22Rv1 (cell line): ENCODE data around the gene VDR.
"Not testable (repeated sequence)": the region's sequence is repeated elsewhere in the genome, so short reads cannot be mapped to it uniquely, and the experiment has no call there.

Experiments
- H3K27ac ChIP-seq: fragments of 450-650 bp; 2 replicates; pipeline ENCODE4 v1.5.1; 2017
- ZFX ChIP-seq: fragments of 450-650 bp; IDR thresholded peaks from 2 replicates; pipeline ENCODE4 v1.6.1; 2017; ENCODE audit warnings: antibody characterized with exemption, borderline replicate concordance
- TF ChIP-seq, protein P1 (sequence below): fragments of 450-650 bp; IDR thresholded peaks from 2 replicates; pipeline ENCODE4 v1.5.1; 2017; ENCODE audit warnings: mild to moderate bottlenecking

Gene VDR

DNA sequence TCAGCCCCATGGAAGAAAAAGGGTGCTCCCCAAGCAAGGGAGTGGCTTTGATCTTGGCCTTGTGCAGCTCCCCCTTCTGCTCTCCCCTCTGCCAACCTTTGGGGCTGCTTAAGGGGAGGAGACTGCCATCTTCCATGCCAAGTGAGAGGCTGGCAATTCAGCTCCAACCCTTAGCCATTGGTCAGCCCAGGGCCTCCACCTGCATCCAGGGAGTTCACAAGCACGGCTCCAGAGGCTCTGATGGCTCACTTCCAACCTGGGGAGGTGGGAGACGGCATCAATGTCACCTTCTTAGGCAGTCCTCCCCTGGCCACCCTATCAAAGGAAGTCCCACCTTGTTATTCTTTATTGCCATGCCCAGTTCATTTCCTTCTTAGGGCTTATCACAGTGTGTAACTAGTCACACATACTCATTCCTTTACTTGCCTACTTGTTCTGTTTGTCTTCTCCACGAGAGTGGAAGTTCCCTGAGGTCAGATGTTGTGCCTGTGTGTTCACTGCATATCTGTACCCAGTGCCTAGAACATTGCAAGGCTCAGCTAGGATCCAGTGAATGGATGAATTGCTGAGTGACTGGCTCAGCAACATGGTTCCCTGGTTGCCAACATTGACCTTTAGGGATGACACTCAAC is 90.1 kb downstream of the VDR start:
- TF ChIP-seq, protein P1, sequence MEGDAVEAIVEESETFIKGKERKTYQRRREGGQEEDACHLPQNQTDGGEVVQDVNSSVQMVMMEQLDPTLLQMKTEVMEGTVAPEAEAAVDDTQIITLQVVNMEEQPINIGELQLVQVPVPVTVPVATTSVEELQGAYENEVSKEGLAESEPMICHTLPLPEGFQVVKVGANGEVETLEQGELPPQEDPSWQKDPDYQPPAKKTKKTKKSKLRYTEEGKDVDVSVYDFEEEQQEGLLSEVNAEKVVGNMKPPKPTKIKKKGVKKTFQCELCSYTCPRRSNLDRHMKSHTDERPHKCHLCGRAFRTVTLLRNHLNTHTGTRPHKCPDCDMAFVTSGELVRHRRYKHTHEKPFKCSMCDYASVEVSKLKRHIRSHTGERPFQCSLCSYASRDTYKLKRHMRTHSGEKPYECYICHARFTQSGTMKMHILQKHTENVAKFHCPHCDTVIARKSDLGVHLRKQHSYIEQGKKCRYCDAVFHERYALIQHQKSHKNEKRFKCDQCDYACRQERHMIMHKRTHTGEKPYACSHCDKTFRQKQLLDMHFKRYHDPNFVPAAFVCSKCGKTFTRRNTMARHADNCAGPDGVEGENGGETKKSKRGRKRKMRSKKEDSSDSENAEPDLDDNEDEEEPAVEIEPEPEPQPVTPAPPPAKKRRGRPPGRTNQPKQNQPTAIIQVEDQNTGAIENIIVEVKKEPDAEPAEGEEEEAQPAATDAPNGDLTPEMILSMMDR = no peak
- no peak for TF ChIP-seq ZFX
- no peak overlapping the region for H3K27ac ChIP-seq

DNA sequence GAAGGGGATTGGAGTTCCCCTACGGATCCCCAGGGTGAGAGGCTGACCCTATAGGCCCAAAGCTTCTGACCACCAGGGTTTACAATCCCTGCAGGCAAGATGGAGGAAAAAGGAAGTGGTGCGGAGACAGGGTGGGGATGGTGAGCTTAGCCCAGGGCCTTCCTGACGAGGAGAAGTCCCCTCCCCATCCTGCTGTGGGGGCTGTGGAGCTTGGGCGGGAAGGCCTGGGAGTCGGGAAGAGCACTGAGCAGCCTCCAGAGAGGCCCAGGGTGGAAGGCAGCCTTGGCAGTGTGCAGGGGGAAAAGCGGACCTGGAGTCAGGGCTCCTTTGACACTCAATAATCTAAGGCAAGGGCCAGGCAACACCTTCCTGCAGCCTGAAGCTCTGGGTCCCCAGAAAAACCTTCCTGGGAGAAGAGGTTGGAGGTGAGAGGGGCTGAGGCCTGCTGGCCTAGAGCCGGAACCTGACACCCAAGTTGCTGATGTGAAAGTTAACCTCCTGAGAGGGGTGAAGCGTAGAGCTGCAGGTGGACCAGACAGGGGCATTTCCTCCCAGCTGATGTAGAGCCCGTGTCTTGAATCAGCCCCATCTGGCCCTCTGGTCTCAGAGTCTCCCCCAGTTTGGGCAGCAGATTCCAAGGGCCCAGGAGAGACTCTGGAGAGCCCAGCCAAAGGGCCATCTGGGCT is 91.1 kb downstream of the VDR start:
- TF ChIP-seq, protein P1 = no peak
- TF ChIP-seq ZFX = no peak
- no peak overlapping the region for H3K27ac ChIP-seq

DNA sequence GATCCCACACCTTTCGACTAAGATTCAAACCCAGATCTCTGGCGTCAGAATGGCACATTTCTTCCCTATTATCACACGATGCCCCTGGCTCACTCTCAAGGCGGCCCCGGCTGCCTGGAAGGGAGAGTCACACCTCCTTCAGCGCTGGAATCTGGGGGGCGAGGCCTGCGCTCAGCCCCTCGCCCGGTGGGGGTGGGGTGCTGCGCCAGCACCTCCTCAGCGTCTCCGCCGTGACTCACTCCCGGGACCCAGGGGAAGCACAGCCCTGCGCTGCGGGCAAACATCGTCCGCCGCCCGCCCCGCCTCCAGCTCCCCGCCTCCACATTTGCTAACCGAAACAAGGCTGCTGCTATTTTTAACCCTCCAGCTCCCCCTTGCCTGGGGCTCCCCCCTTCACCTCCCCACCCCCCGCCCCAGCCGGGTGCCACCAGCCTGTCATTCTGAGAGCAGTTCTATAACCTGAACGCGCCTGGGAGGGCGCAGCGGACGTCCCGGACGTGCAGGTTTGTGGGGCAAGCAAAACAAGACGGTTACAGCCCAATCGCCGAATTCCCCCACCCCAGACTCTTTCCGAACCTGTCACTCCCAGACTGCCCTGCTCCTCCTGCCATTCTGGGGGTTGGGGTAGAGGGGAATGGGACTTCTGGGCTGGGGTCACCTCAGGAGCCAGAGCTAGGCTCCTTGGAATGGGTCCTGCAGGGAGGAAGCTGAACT is 91.8 kb downstream of the VDR start:
- no peak overlapping the region for H3K27ac ChIP-seq
- TF ChIP-seq ZFX = no peak
- TF ChIP-seq, protein P1 = no peak

DNA sequence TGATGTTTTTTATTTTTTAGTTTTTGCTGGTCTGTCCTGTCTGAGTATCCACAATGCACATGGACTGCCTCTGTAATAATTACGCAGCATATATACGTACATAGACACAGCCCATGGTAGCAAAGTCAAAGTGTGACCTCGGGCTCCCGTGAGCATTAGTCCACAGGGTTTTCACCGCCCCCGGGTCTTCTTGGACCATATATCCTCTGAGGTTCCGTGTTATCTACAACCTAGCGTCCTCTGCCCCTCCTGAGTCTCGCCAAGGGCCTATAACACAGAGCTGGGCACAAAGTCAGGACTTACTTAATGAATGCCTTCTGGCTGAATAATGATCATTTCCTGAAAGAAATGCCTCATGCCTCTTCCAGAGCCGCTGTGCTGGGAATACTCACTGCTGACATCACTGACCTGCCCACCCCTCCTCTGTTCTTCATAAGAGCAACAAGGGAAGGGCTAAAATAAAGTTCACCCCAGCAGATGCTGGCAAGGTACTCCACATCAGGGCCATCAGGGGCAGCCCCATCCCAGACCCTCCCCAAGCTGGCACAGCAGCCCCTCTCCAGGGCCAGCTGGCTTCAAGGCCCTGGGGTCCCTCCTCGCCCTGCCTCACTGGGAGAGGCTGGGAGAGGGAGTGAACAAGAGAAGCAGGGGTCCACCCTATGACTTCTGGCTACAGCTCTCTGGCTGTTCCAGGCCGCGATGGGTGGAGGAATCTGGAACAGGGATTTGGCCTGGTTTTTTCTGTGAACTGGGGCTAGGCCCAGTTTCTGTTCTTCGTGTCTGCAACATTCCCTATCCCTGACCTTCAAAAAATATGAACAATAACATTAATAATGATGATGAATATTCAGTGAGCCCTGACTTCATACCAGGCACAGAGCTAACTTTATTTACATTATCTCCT is 93.0 kb downstream of the VDR start:
- H3K27ac ChIP-seq = no peak overlapping the region
- TF ChIP-seq, protein P1 = no peak
- TF ChIP-seq ZFX = no peak

DNA sequence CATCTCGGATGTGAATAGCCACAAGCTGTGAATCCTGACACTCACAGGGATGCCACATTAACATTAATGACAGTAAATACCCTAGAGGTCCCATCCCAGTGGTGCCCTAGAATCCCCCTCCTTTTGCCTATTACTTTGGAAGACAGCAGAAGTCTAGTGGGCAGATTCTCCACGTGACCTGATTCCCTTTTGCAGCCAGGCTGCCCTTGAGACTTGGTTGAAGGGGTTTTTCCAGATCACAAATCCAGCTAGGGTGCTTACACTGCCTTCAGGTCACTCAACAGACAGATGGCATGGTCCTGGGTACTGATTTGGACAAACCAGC is 93.8 kb downstream of the VDR start:
- TF ChIP-seq ZFX = no peak
- TF ChIP-seq, protein P1 = no peak
- no peak overlapping the region for H3K27ac ChIP-seq

DNA sequence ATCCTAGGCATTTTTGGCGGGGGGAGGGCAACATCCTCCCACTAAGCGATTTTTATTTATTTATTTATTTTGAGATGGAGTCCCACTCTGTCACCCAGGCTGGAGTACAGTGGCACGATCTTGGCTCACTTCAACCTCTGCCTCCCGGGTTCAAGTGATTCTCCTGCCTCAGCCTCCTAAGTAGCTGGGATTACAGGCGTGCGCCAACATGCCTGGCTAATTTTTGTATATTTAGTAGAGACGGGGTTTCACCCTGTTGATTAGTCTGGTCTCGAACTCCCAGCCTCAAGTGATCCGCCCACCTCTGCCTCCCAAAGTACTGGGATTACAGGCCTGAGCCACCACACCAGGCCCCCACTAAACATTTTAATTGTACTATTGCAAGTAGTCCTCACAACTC is 95.3 kb downstream of the VDR start:
- not testable (repeated sequence) for H3K27ac ChIP-seq

DNA sequence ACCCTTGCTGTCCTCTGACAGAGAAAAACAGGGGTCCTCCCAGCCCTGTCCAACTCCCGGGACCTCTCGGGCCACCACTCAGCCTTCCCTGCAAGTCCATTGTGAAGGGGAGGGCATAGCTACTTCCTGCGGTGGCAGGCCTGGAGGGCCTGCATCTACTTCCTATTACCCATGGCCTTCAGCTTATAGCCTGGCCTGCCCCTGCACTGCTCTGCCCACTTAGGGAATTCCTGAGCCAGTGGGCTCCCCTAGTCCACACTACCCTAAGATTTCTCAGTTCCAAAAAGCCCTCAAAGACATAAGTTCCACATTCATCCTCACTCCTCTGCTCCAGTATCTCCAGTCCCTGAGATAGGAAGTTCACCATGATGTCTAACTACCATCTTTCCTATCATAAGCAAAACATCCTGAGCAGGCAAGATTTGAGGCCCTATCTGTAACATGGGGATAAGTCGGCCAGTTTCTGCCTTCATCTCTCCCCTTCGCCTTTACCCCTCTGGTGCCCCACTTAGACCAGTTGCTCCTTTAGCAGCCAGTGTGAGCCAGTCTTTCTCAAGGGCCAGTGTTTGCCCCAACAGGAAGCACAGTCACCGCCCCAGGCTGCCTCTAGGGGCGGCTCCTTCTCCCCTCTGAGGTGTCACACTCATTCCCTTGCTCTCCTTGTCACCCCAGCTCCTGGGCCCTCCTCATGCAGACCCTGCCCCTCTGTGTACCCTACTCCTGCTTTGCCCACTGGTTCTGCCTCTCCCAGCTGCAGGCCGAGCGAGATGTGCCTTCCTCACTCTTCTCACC is 96.0 kb downstream of the VDR start:
- no peak overlapping the region for H3K27ac ChIP-seq
- TF ChIP-seq ZFX = no peak
- TF ChIP-seq, protein P1 = no peak
